Stimulated activated CD8-positive, alpha-beta memory T cell treated with anti-CD3 and anti-CD28 coated beads, Interleukin-12 subunit alpha, Interleukin-12 subunit beta, amount 100 ng/mL, for 4 hours (primary cell): ENCODE results near the gene SRGAP1.
"Not testable (repeated sequence)": the region's sequence is repeated elsewhere in the genome, so short reads cannot be mapped to it uniquely, and the experiment has no call there.

Experiments
- DNase-seq: peaks from one replicate; pipeline ENCODE4 v3.0.0-alpha.2; 2020; ENCODE audit warnings: low read depth

SRGAP1 gene

DNA sequence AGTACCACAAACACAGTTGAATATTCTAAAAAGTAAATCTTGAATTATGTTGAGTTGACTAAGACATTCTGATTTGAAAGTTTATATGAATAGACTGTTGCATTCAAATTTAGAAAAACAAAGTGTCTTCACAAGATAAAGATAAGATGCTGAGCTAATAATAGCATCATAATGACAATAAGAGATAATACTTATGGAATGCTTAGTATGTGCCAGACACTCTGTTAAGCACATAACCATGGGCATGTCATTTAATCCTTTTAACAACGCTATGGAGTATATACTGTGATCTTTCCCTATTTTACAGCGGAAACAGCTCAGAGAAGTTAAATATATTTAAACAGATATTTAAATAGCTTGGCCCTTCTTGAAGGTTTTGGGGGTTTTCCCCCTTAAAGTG is 163.4 kb downstream of the SRGAP1 start:
- DNase-seq = no peak

DNA sequence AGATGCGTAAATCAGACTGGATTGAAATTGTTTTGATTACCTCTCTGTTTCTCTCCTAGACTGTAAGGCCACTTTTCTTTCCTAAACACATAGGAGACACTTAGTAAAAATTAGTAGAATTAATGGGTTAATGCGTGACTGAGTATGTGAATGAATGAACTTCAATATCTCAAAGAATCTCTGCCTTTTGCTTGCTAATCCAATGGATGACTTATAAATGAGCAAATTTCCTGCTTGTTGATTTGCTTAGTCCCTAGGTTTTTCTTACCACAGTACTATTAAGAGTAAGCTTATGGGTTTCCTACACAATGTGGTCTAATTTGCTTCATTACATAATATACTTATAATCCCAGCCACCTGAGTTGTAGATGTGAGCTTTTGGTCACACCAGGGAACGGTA is 164.1 kb downstream of the SRGAP1 start:
- no peak for DNase-seq

DNA sequence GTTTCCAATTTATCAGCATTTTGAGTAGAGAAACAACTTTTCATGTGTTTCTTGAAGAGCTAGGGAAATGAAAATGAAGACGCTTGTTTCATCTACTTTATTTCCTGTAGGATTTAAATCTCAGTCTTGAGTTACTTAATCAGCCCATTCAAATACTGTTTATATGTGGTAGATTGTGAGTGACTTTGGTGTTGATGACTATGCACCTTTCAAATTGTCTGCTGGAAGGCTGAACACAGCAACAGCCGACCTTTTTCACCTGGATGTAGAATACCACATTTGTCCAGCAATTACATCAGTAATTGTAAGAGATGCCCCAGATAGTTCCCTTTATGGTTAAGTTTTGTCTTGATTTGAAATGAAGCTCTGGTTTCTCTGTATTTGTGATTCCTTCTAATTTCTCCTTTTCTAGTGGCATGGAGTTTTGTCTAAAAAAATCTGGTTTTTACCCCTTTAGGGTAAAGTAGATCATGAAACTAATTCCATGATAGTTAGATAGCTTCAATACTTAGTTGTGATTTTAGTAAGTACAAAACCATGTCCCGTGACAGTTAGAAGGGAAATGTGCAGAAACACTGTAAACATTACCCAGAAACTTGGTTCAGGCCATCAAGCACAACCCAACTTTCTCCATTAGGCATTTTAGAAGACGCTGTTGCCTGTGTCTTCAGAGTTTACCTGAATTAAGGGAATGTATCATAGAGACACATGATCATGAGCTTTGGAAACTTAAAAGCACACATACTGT is 165.0 kb downstream of the SRGAP1 start:
- DNase-seq = no peak

DNA sequence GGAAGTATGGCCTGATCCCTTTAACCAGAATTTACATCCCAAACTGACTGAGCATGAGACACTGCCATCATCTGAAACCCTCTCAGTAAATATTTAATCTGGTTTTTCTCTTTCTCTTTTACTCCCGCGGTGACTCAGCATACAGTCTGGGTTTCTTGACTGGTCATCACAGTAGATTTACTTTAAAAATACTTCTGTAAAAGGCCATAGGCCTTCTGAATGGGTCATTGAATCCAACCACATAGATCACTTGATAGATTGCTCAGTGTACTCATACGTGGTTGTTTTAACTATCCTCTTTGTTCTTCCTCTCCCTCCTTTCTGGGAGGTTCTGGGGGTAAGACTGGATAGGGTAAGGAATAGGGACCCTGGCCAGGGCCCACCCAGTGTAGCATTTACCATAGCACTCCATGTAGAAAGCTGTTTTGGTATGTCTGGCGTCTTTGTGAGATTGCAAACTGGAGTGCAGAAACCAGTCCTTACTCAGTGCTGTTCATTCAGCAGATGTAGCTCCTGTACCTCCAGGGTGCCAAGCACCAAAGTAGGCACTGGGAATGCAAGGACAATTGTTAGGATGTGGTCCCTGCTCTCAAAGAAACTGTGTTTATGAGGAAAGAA is 165.7 kb downstream of the SRGAP1 start:
- no peak for DNase-seq

DNA sequence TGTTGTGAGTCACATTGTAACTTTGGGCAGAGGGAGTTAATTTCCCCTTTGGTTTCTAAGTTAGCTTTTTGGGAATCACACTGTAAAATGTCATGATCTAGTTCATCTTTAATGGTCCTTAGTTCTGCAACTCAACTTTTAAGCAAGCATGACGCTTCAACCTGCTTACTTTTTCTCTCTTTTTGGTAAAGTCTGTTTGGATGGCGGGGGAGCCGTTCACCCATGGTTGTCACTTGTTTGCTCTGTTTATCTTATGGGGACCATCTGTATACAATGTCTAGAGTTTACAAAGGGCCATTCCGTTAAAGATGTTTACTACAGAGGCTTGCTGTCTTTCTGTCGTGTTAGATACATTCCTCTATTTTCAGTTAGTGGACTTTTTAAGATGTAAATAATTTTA is 172.0 kb downstream of the SRGAP1 start:
- DNase-seq = no peak

DNA sequence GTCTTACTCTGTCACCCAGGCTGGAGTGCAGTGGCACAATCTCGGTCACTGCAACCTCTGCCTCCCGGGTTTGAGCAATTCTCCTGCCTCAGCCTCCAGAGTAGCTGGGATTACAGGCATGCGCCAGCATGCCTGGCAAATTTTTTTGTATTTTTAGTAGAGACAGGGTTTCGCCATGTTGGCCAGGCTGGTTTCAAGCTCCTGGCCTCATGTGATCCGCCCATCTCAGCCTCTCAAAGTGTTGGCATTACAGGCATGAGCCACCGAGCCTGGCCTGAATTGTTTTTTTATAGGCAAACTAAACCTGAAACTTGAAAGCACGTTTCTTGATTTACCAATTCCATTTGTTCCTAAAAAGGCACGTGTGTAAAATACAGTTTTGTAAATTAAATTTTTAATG is 173.6 kb downstream of the SRGAP1 start:
- not testable (repeated sequence) for DNase-seq

DNA sequence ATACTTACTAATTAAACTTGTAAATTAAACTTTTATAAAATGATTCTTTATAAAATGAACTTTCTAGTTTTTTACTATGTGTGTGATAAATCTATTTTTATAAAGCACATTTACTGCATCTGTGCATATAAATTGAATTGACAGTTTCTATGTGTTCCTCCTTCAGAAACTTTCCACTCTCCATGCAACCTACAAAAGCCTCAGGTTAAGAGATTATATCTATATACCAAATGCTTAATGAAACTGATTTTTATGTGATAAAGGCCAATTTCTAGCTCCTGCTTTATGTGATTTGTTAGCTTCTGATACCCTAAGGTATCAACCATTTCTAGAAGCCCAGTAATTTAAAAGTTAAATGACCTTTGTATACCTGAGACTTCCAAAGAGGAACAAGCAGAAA is 174.0 kb downstream of the SRGAP1 start:
- no peak for DNase-seq

DNA sequence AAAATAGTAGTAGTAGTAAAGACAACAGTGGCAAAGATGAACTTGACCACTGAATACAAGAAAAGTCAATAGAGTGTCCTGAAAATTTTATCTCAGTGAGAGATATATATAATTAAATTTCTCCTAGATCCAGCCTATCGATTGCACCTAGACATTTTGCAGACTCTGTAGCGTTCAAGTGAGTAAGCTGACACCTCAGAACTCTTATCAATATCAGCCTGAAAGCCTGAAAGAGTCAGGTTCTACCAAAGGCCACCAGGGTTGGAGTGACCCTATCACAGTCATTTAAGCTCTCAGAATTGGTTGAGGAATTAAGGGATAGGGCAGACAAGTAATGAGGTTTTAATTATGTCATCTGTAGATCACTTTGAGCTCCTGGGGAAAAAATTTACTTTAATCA is 174.6 kb downstream of the SRGAP1 start:
- no peak for DNase-seq

DNA sequence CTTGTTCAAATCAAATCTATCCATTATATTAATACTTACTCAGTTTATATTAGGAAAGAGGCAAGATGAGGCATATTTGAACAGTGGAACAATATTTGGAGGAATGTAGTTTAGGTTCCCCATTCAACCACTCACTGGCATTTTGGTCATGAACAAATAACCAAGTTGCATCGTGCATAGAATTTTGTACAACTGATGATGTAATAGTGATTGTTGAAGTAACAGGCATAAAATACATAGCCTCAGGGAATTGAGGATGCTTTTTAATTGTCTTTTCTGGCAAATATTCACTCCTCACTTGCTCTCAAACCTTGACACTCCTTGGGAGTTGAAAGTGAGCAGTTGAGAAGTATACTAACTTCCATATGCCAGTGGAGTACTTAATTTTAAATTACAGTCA is 175.2 kb downstream of the SRGAP1 start:
- no peak for DNase-seq

DNA sequence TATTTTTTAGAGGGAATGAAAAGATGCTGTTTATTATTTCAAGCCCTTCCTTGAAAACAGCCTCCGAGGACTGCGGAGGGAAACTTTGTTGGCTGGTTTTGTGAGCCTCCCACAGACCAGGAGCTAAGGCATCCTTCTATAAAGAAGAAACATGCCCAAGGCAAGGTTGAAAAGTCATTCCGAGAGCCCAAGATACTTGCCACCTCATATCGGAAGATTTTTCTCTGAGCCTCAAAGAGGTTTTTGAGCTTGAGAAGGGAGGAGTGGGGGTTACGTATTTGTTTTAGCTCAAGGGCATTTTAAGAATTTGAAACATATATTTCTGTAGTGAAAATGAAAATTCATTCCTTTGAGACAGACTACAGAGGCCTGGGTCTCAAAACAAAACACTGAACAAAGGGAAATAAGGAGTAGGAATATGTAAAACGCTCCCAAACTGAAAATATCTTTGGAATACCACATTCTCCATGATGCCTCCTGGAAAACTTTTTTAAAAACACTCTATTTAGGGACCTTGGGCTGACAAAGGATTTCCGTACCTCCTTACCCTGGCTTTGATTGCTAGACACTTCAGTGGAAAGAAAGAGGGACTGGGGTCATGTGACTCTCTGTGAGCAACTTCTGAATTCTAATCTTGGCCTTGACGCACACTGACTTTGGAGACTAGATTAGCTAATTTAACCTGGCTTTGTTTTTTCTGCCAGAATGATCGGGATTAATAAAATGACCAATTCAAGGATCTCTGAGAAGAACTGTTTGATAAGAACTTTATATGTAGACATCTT is 180.9 kb downstream of the SRGAP1 start:
- DNase-seq = no peak

DNA sequence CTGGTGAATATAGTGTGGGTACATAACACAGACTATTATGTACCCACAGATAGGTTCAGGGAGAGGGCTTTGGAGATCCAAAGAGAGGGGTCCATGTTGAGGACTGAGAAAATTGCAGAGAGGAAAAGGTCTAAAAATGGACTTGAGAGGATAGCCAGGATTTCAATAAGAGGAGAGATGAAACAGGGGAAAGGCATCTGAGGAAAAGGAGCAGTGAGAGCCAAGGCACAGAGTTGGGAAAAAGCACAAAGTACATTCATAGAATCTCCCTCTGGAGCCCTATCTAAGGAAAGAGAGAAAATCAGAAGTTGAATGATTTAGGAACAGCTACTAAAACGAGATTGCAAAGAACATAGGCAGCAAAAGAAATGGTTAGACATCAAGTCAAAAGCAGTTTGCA is 182.8 kb downstream of the SRGAP1 start:
- DNase-seq = no peak

DNA sequence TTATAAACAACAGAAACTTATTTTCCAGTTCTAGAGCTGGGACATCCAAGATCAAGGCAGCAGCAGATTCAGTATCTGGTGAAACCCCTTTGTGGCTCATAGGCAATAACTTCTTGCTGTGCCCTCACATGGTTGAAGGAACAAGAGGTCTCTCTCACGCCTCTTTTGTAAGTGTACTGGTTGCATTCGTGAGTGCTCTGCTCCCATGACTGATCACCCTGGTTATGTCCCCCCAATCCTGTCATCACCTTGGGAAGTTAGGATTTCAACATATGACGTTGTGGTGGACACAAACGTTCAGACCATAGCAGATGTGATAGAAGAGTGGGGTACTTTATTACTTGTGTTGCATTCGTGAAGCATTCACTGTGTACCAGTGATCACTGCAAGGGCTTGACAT is 184.0 kb downstream of the SRGAP1 start:
- DNase-seq = no peak

DNA sequence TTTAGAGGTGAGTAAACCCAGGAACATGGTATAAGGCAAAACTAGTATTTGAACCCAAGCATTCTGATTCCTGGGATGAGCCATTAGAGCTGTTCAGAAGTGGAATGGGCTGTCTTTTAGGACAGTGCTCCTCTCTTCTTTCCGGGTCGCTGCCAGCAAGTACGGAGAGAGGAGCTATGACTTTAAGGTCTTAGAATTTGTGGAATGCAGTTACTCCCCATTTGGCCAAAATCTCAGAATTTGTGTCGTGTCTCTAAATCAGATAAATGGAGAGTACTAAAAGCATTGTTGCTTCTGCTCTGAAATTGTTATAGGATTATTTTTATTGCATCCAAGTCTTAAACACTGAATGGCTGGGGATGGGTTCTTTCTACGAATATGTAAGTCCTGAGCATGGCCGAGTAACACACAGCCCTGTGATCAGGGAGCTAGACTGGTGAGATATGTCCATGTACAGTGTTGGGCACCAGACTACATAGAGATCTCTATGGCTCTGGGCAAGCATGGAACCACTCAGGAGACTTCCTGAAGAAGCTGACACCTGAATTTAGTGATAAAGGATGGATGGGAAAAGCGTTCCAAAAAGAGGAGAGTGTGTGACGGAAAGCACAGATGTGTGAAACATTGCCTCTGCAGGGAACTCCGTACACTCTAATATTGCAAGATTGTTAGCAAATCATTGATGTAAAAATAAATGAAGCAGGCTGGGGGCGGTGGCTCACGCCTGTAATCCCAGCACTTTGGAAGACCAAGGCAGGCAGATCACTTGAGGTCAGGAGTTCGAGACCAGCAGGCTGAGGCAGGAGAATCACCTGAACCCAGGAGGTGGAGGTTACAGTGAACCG is 184.7 kb downstream of the SRGAP1 start:
- no peak for DNase-seq

DNA sequence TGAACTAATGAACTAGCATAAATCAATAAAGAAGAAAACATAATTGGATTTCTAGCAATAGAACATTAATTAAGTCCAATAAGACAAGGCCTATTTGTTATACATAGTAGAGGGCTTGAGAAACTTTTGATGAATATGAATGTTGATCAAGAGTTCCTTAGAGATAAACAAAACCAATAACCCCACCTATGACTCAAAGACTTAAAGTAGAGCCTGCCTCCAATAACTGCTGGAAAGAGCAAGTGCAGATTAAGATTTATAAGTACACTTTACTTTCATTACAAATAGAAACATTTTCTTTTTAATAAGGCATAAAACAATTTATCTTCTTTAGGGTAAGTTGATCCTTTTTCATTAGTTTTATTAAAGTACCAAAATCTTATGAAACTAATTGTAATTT is 185.7 kb downstream of the SRGAP1 start:
- no peak for DNase-seq

DNA sequence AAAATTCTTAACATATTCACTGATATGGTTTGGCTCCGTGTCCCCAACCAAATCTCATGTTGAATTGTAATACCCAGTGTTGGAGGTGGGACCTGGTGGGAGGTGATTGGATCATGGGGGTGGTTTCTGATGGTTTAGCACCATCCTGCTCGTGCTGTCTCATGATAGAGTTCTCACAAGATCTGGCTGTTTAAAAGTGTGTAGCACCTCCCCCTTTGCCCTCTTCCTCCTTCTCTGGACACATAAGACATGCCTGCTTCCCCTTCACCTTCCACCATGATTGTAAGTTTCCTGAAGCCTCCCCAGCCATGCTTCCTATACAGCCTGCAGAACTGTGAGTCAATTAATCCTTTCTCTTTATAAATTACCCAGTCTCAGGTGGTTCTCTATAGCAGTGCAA is 189.6 kb downstream of the SRGAP1 start:
- DNase-seq = not testable (repeated sequence)

DNA sequence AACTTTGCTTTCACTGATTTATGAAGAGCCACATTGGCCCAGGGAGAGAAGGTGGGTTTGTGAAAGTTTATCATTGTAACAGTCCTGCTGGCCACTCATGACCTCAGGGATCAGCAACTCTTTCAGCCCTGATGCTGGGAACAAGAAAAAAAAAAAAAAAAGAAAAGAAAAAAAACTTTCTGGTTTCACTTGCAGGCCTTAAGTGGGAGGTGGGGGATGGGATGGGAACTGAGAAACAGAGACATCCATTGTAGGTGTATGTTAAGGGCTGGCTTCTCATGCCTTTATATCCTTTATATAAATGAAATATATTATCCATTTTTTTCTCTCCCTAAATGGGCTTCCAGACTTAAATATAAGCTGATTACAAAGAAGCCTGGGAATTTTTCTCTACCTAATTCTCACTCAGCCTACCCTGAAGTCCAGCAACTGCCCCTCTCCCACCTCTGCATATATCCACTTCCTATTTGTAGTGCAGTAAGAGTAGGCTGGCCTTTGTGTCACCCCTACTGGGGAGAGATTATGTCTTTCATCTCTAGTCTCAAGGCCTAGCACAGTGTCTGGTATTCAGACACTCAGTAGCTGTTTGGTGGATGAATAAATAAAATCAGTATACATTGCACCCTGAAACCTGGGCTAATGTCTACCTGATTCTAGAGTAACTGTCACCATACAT is 190.5 kb downstream of the SRGAP1 start:
- no peak for DNase-seq

DNA sequence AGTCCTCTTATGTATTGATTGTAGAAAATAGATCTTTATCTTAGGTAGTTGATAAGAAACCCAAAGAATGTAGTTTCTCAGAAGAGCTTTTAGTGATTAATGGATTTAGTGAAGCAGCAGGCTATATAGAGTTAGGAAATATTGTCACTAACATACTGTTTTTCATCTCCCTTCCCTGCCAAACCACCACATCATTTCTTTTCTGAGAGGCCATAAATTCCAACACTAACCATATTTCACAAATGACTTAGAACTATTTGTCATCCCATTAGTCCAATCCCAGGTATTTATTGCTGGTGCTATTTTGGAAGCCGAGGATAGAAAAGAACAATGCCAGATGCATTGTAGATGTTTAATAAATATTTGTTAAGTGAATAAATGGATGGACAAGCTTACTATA is 191.9 kb downstream of the SRGAP1 start:
- no peak for DNase-seq

DNA sequence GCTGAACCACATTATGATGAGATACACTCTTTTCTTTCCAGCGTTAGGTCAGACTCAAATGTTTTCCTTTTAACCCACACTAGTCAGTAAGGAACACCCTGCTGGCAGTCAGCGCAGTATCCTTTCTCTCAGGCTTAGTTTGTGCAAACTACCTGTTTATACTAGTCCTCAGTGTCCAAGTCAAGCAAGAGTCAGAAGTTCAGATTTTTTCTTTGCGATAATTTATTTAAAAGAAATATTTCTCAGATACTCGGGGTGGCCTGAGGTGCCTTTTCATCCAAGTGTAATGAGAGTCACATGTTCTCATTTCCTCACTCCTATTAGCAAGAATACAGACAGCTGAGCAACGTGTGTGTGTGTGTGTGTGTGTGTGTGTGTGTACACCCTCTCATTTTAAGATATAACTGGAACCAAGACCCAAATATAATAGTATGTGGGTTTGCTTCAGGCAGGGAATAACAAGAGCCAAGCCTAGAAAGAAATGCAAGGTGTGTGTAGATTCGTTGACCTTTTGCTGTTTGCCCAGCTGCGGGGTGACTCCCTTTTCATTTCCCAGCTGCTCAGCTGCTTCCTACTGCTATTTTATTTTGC is 194.9 kb downstream of the SRGAP1 start:
- no peak for DNase-seq

DNA sequence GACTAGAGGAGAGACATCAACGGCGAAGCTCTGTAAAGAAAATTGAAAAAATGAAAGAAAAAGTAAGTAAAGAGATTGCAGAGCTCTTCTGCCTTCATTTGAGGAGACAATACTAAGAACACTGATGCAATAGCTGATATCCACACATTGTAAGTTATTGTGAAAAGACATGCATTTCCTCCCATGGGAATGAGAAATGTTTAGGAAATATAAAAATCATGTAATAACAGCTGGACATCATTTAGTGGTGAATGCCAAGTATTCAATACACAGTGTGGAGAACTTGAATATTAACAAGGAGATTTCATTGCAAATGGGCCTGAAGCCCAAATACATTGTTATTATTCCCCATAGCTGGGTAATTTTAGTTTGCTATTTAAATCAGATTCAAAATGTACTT is 198.4 kb downstream of the SRGAP1 start:
- DNase-seq = no peak

DNA sequence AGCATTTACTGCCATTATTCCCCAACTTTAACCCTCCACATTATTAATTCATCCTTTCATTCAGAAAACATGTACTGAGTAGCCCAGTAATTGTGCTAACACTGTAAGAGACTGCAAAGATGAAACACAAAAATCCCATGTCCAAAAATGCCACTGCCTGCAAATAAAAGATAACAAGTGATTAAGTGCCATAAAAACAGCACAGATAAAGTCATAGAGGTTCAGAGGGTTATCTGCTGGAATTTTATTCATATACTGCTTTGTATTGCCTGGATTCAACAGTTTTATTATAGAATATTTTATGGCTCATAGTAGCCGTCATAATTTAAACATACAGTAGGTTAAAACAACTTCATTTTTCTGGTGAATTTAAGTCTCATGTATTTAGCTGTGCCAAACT is 199.7 kb downstream of the SRGAP1 start:
- DNase-seq = no peak

DNA sequence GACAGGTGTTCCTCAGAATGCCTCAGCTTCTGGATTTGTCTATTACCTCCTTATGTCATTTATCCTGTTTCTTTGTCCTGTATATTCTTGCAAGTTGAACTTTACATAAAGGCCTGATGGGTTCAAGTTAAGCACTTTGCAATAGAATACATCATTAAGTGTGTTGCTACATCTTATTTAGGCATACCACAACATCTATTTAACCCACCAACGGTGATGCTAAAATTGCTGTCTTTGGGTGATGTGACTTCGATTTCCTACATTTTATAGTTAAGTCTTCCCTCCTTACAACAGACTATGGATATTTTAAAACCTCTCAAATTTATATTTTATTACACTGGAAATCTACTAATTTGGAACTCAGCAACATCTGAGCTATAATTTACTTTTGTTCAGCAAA is 206.6 kb downstream of the SRGAP1 start:
- no peak for DNase-seq
